Measurements from ENCODE around the gene ATP8A2.

The ATP8A2 gene

GRCh38 chr13:25371875-25372283 lies at the start of gene ATP8A2:
ATP8A2 (plus strand) TSS chr13:25371974; CDS start chr13:25372213, 239 bp downstream.
- DNase-seq (ENCODE audit: low read depth, low spot score) = no peak
- in situ Hi-C loops (cut with HindIII; ENCODE audit: low sequenced_read_pairs) = no loop called here
- no peak for TF ChIP-seq CTCF (IDR thresholded peaks at IDR 0.05; ENCODE audit: low read depth, low read length)
- peak within 1 kb of the TSS; percentile 13 for H3K4me3 ChIP-seq (ENCODE audit: low read depth, low read length)

GRCh38 chr13:25324100-25324499 lies 47.7 kb upstream of the ATP8A2 start:
- TF ChIP-seq CTCF (IDR thresholded peaks at IDR 0.05; ENCODE audit: low read depth, low read length) = no peak
- no peak for DNase-seq (ENCODE audit: low read depth, low spot score)
- no peak overlapping the region for H3K4me3 ChIP-seq (ENCODE audit: low read depth, low read length)
- in situ Hi-C loops (cut with HindIII; ENCODE audit: low sequenced_read_pairs) = no loop called here

- no peak overlapping the region for H3K4me3 ChIP-seq (ENCODE audit: low read depth, low read length)
- TF ChIP-seq CTCF (IDR thresholded peaks at IDR 0.05; ENCODE audit: low read depth, low read length) = no peak
- in situ Hi-C loops (cut with HindIII; ENCODE audit: low sequenced_read_pairs) = no loop called here
- DNase-seq (ENCODE audit: low read depth, low spot score) = no peak
Measured at GRCh38 chr13:25329706-25330105, 42.1 kb upstream of the ATP8A2 start.

GRCh38 chr13:25330541-25330940 lies 41.2 kb upstream of the ATP8A2 start:
- in situ Hi-C loops (cut with HindIII; ENCODE audit: low sequenced_read_pairs) = no loop called here
- H3K4me3 ChIP-seq (ENCODE audit: low read depth, low read length) = no peak overlapping the region
- TF ChIP-seq CTCF (IDR thresholded peaks at IDR 0.05; ENCODE audit: low read depth, low read length) = no peak
- no peak for DNase-seq (ENCODE audit: low read depth, low spot score)

GRCh38 chr13:25335856-25336255 lies 35.9 kb upstream of the ATP8A2 start:
- in situ Hi-C loops (cut with HindIII; ENCODE audit: low sequenced_read_pairs) = no loop called here
- no peak for DNase-seq (ENCODE audit: low read depth, low spot score)
- TF ChIP-seq CTCF (IDR thresholded peaks at IDR 0.05; ENCODE audit: low read depth, low read length) = no peak
- no peak overlapping the region for H3K4me3 ChIP-seq (ENCODE audit: low read depth, low read length)

- no peak for DNase-seq (ENCODE audit: low read depth, low spot score)
- no peak overlapping the region for H3K4me3 ChIP-seq (ENCODE audit: low read depth, low read length)
- in situ Hi-C loops (cut with HindIII; ENCODE audit: low sequenced_read_pairs) = no loop called here
- TF ChIP-seq CTCF (IDR thresholded peaks at IDR 0.05; ENCODE audit: low read depth, low read length) = no peak
Measured at GRCh38 chr13:25345576-25345975, 26.2 kb upstream of the ATP8A2 start.

- H3K4me3 ChIP-seq (ENCODE audit: low read depth, low read length) = no peak overlapping the region
- no peak for DNase-seq (ENCODE audit: low read depth, low spot score)
- in situ Hi-C loops (cut with HindIII; ENCODE audit: low sequenced_read_pairs) = no loop called here
- no peak for TF ChIP-seq CTCF (IDR thresholded peaks at IDR 0.05; ENCODE audit: low read depth, low read length)
Measured at GRCh38 chr13:25347151-25347550, 24.6 kb upstream of the ATP8A2 start.
